IMR-90 (cell line): ENCODE results near the gene ZBTB11. TPM values are rescaled to one million over a fixed set of nuclear protein-coding genes. Genes with fewer than 3 reads are reported as not detected.

Experiments
- ATAC-seq: fragments of 200-7000 bp; cut with Tn5 transposase; 2 replicates; pipeline ENCODE4 v1.9.1; 2020; ENCODE audit warnings: low read depth, mild to moderate bottlenecking, moderate library complexity
- BruUV-seq: library from RNA; stranded (reverse); fragments of 400-500 nt; replicated peaks from 2 replicates; lab custom pipeline; 2021; lab: Mats Ljungman, UMichigan
- CTCF ChIA-PET: fragments of 300-600 bp; formaldehyde crosslinking; extraction: SDS; loops from one replicate; lab custom pipeline; 2021; ENCODE audit warnings: antibody characterized with exemption; lab: Yijun Ruan, JAX
- POLR2A ChIA-PET: fragments of 300-600 bp; sonication (Branson Sonifier 250); formaldehyde crosslinking; loops from one replicate; lab custom pipeline; 2022; ENCODE audit warnings: antibody characterized with exemption; ENCODE audit not compliant: unreplicated experiment; lab: Charles Lee
- DNase-seq: peaks from one replicate; pipeline ENCODE4 v3.0.0; 2013
- H2AFZ ChIP-seq: replicated peaks from 2 replicates; pipeline ENCODE3; 2013; ENCODE audit warnings: low read length, mild to moderate bottlenecking; ENCODE audit not compliant: poor library complexity
- H2AK5ac ChIP-seq: 2 replicates; pipeline ENCODE4 v1.6.1; 2013; ENCODE audit warnings: low read depth, low read length, inconsistent platforms
- H2AK9ac ChIP-seq: replicated peaks from 2 replicates; pipeline ENCODE3; 2013; ENCODE audit warnings: mild to moderate bottlenecking, low read depth, low read length, moderate library complexity; ENCODE audit not compliant: poor library complexity
- H2BK120ac ChIP-seq: 2 replicates; pipeline ENCODE4 v1.6.1; 2013; ENCODE audit warnings: low read depth, low read length, inconsistent platforms
- H2BK15ac ChIP-seq: 3 replicates; pipeline ENCODE4 v1.6.1; 2013; ENCODE audit warnings: low read depth, low read length, inconsistent platforms
- H2BK20ac ChIP-seq: 2 replicates; pipeline ENCODE4 v1.6.1; 2013; ENCODE audit warnings: low read depth, mild to moderate bottlenecking, inconsistent platforms, low read length, moderate library complexity
- H2BK5ac ChIP-seq: 2 replicates; pipeline ENCODE4 v1.6.1; 2013; ENCODE audit warnings: mild to moderate bottlenecking, low read depth, low read length, inconsistent platforms; ENCODE audit not compliant: poor library complexity, severe bottlenecking
- H3K14ac ChIP-seq: replicated peaks from 2 replicates; pipeline ENCODE4 v1.6.1; 2013; ENCODE audit warnings: low read depth, low read length, inconsistent platforms
- H3K18ac ChIP-seq: 2 replicates; pipeline ENCODE4 v1.6.1; 2013; ENCODE audit warnings: low read depth, low read length, control low read depth
- H3K23ac ChIP-seq: 2 replicates; pipeline ENCODE4 v1.6.1; 2013; ENCODE audit warnings: low read depth, low read length, inconsistent platforms
- H3K27ac ChIP-seq: 2 replicates; pipeline ENCODE4 v1.5.1; 2013; ENCODE audit warnings: mild to moderate bottlenecking, control low read depth, low read length; ENCODE audit not compliant: insufficient read depth
- H3K27me3 ChIP-seq: 2 replicates; pipeline ENCODE4 v1.6.1; 2013; ENCODE audit warnings: low read length; ENCODE audit not compliant: control insufficient read depth, insufficient read depth
- H3K36me3 ChIP-seq: 2 replicates; pipeline ENCODE4 v1.6.1; 2013; ENCODE audit warnings: low read length, mixed read lengths; ENCODE audit not compliant: control insufficient read depth, insufficient read depth
- H3K4ac ChIP-seq: 2 replicates; pipeline ENCODE4 v1.6.1; 2013; ENCODE audit warnings: low read depth, low read length, inconsistent platforms
- H3K4me1 ChIP-seq: 2 replicates; pipeline ENCODE4 v1.6.1; 2013; ENCODE audit warnings: low read length, mixed read lengths; ENCODE audit not compliant: control insufficient read depth, insufficient read depth
- H3K4me2 ChIP-seq: 2 replicates; pipeline ENCODE4 v1.6.1; 2013; ENCODE audit warnings: low read depth, mild to moderate bottlenecking, control low read depth, low read length, moderate library complexity
- H3K4me3 ChIP-seq: 2 replicates; pipeline ENCODE4 v1.5.1; 2013; ENCODE audit warnings: low read depth, mild to moderate bottlenecking, control low read depth, low read length, moderate library complexity; ENCODE audit not compliant: insufficient read depth
- H3K56ac ChIP-seq: 2 replicates; pipeline ENCODE4 v1.6.1; 2013; ENCODE audit warnings: low read length, inconsistent platforms; ENCODE audit not compliant: insufficient read depth; ENCODE audit errors: extremely low read depth
- H3K79me1 ChIP-seq, 2 experiments: 2 replicates each; pipeline ENCODE4 v1.6.1; 2013; ENCODE audit warnings: low read length in 2 of 2, inconsistent platforms in 1 of 2, low read depth in 1 of 2
- H3K9ac ChIP-seq: 2 replicates; pipeline ENCODE4 v1.6.1; 2013; ENCODE audit warnings: low read depth, low read length, control low read depth
- H3K9me1 ChIP-seq: 2 replicates; pipeline ENCODE4 v1.6.1; 2013; ENCODE audit warnings: low read length, inconsistent platforms; ENCODE audit not compliant: insufficient read depth
- H3K9me3 ChIP-seq: 2 replicates; pipeline ENCODE4 v1.6.1; 2013; ENCODE audit warnings: low read length; ENCODE audit not compliant: control insufficient read depth, insufficient read depth
- H4K20me1 ChIP-seq: 2 replicates; pipeline ENCODE4 v1.6.1; 2013; ENCODE audit warnings: low read length, inconsistent platforms; ENCODE audit not compliant: insufficient read depth
- H4K5ac ChIP-seq: 2 replicates; pipeline ENCODE4 v1.6.1; 2013; ENCODE audit warnings: mild to moderate bottlenecking, low read depth, low read length, control low read depth
- H4K8ac ChIP-seq, 2 experiments: 2 replicates each; pipeline ENCODE4 v1.6.1; 2013; ENCODE audit warnings: low read depth in 2 of 2, low read length in 2 of 2, control low read depth in 1 of 2, inconsistent platforms in 1 of 2
- H4K91ac ChIP-seq: 2 replicates; pipeline ENCODE4 v1.6.1; 2013; ENCODE audit warnings: low read depth, low read length, inconsistent platforms; ENCODE audit not compliant: insufficient read depth
- CHD1 ChIP-seq: IDR thresholded peaks from 2 replicates; pipeline ENCODE4 v1.6.1; 2012; ENCODE audit warnings: low read depth, low read length, improper control_type of control experiment
- MAZ ChIP-seq: IDR thresholded peaks from 2 replicates; pipeline ENCODE4 v1.6.1; 2012; ENCODE audit warnings: low read depth, mild to moderate bottlenecking, low read length, improper control_type of control experiment, moderate library complexity, borderline replicate concordance
- RCOR1 ChIP-seq: IDR thresholded peaks from 2 replicates; pipeline ENCODE4 v1.6.1; 2012; ENCODE audit warnings: mild to moderate bottlenecking, low read length, improper control_type of control experiment; ENCODE audit not compliant: insufficient replicate concordance
- RFX5 ChIP-seq: IDR thresholded peaks from 2 replicates; pipeline ENCODE4 v1.8.0; 2012; ENCODE audit warnings: low read depth, mild to moderate bottlenecking, low read length, moderate library complexity
- SMC3 ChIP-seq: fragments of 150-350 bp; IDR thresholded peaks from 2 replicates; pipeline ENCODE4 v1.6.1; 2016; ENCODE audit warnings: low read depth, mild to moderate bottlenecking, antibody characterized with exemption, low read length, moderate library complexity
- WGBS, 2 experiments: methylation state at CpG; one replicate each; pipeline versions ENCODE4 v1.1.5 to v1.1.7; 2013; ENCODE audit warnings: missing lambda C conversion rate in 2 of 2; ENCODE audit not compliant: insufficient read length in 1 of 2; ENCODE audit errors: extremely low coverage in 2 of 2; 5-methylcytosine and 5-hydroxymethylcytosine counted together
- dilution Hi-C: fragments of 300-500 bp; cut with HindIII; formaldehyde crosslinking; loops from one replicate; pipeline ENCODE4 v1.14.3; 2018; ENCODE audit warnings: low sequenced_read_pairs; ENCODE audit not compliant: unreplicated experiment
- in situ Hi-C: fragments of 300-500 bp; cut with MboI; formaldehyde crosslinking; loops from 3 replicates; pipeline ENCODE4 v1.14.3; 2019; ENCODE audit warnings: low sequenced_read_pairs, inconsistent platforms, mixed read lengths
- intact Hi-C: fragments of 100-400 bp; cut with micrococcal nuclease; formaldehyde crosslinking; loops from 2 replicates; pipeline ENCODE4 v1.10.0; 2022
- polyA plus RNA-seq, 3 experiments: library from polyadenylated mRNA; depleted of rRNA; stranded (reverse); fragments of >200 nt; gene quantifications; 2 replicates each; pipeline ENCODE4 v1.2.3, GENCODE V29; 2012; ENCODE audit warnings: low replicate concordance in 1 of 3
- total RNA-seq: library from RNA; depleted of rRNA; stranded (reverse); fragments of >200 nt; gene quantifications from 2 replicates; pipeline ENCODE4 v1.2.3, GENCODE V29; 2012

Gene ZBTB11
- total and polyA plus RNA-seq, 2 of the 4 experiments (the other 2 are of a cell fraction), result 6.0 to 17.2 TPM

GRCh38 chr3:101725194-101725889 lies 48.4 kb upstream of the ZBTB11 start:
- Histone ChIP-seq H2AK9ac (peak overlapping the region; percentile 74), H3K36me3 (peaks cover 7% of the 10 kb centered on the region; the same call in 1 of the 2 replicates), H3K79me1 (peaks cover 14 to 17% of the 10 kb centered on the region in 2 experiments), H2BK5ac (peak overlapping the region; percentile 47), H2AFZ (peak overlapping the region; percentile 92), H3K4ac (peak overlapping the region; percentile 74), H2BK20ac (no peak overlapping the region), H2BK15ac (no peak overlapping the region), H3K9me1 (no peaks in the 10 kb centered on the region), H2BK120ac (peak overlapping the region; percentile 12; the same call in 1 of the 2 replicates), H4K20me1 (no peaks in the 10 kb centered on the region), H4K5ac (peak overlapping the region; percentile 57; the same call in 1 of the 2 replicates), H3K18ac (no peak overlapping the region), H3K4me3 (peak overlapping the region; percentile 89), H3K27me3 (no peaks in the 10 kb centered on the region), H3K4me1 (no peaks in the 10 kb centered on the region), H3K23ac (peak overlapping the region; percentile 84), H3K9ac (peak overlapping the region; percentile 89), H3K9me3 (no peaks in the 10 kb centered on the region), H3K56ac (peak overlapping the region; percentile 85), H2AK5ac (0 out of 2 replicates have a peak overlapping the region, but pooled peaks have one; percentile 16), H4K91ac (peak overlapping the region; percentile 83), H3K14ac (peak overlapping the region; percentile 55), H3K4me2 (peak overlapping the region; percentile 80), H4K8ac (peak overlapping the region; percentile 65 to 86), H3K27ac (peak overlapping the region; percentile 61)
- dilution Hi-C loops, result no loop called here
- no peak for TF ChIP-seq RFX5
- no peak for TF ChIP-seq SMC3
- TF ChIP-seq MAZ, result no peak
- TF ChIP-seq CHD1, result no peak
- no peak for TF ChIP-seq RCOR1
- in situ Hi-C loops, result no loop called here
- DNase-seq (peak; percentile 5), ATAC-seq (peak; percentile 24)
- CTCF ChIA-PET, result interaction anchor here (0.9 to 1.4 kb wide), 3 partner anchors 18 to 500 kb away, joined by 3 to 8 read pairs (median 6); no protein-coding TSS in a partner anchor
- BruUV-seq, result no TSS peak
- intact Hi-C loops, result loop anchor here (2.0 kb wide), 1 partner anchor 55 kb away; no protein-coding TSS in a partner anchor
- POLR2A ChIA-PET, result no interaction called here
- WGBS, 2 experiments, result no CpG with 5 or more reads among the region's 21 CpGs
